Neural progenitor cell (in vitro differentiated cells): ENCODE data around the gene CNIH2. TPM values are rescaled to one million over a fixed set of nuclear protein-coding genes. Genes with fewer than 3 reads are reported as not detected.
"Not testable (repeated sequence)": the region's sequence is repeated elsewhere in the genome, so short reads cannot be mapped to it uniquely, and the experiment has no call there.

ENCODE experiments used
- DNase-seq: peaks from one replicate; pipeline ENCODE4 v3.0.0-alpha.2; 2016; ENCODE audit warnings: low spot score
- H2AFZ ChIP-seq: fragments of 200-600 bp; sonication (generic); replicated peaks from 2 replicates; pipeline ENCODE4 v1.6.1; 2016; ENCODE audit warnings: antibody characterized with exemption
- H3F3A ChIP-seq: fragments of 200-600 bp; sonication (generic); 2 replicates; pipeline ENCODE4 v1.6.1; 2016; ENCODE audit warnings: antibody characterized with exemption, low read depth
- H3K27ac ChIP-seq: fragments of 200-600 bp; sonication (generic); 2 replicates; pipeline ENCODE4 v1.5.1; 2016; ENCODE audit warnings: mild to moderate bottlenecking
- H3K27me3 ChIP-seq: fragments of 200-600 bp; sonication (generic); 2 replicates; pipeline ENCODE4 v1.6.1; 2016; ENCODE audit warnings: mild to moderate bottlenecking, moderate library complexity
- H3K36me3 ChIP-seq: fragments of 200-600 bp; sonication (generic); 2 replicates; pipeline ENCODE4 v1.5.1; 2016
- H3K4me1 ChIP-seq: fragments of 200-600 bp; sonication (generic); 2 replicates; pipeline ENCODE4 v1.6.1; 2016; ENCODE audit warnings: mixed run types
- H3K4me2 ChIP-seq: fragments of 200-600 bp; sonication (generic); 2 replicates; pipeline ENCODE4 v1.6.1; 2016
- H3K4me3 ChIP-seq: fragments of 200-600 bp; sonication (generic); 2 replicates; pipeline ENCODE4 v1.5.1; 2016
- H3K79me2 ChIP-seq: fragments of 200-600 bp; sonication (generic); 2 replicates; pipeline ENCODE4 v1.6.1; 2016; ENCODE audit warnings: low read depth
- H3K9ac ChIP-seq: fragments of 200-600 bp; sonication (generic); 2 replicates; pipeline ENCODE4 v1.6.1; 2016
- H3K9me3 ChIP-seq: fragments of 200-600 bp; sonication (generic); 2 replicates; pipeline ENCODE4 v1.5.1; 2016; ENCODE audit warnings: low read depth
- H4K20me1 ChIP-seq: fragments of 200-600 bp; sonication (generic); 2 replicates; pipeline ENCODE4 v1.6.1; 2016; ENCODE audit warnings: low read depth
- H3K27ac Mint-ChIP-seq: 3 replicates; pipeline ENCODE4 v1.8.0; 2021; ENCODE audit warnings: mixed read lengths
- H3K27me3 Mint-ChIP-seq: 2 replicates; pipeline ENCODE4 v1.8.0; 2022; ENCODE audit warnings: low read depth, mild to moderate bottlenecking, inconsistent platforms, moderate library complexity, mixed read lengths; ENCODE audit not compliant: insufficient read depth
- H3K36me3 Mint-ChIP-seq: 3 replicates; pipeline ENCODE4 v1.8.0; 2021; ENCODE audit warnings: mixed read lengths
- H3K4me1 Mint-ChIP-seq: 3 replicates; pipeline ENCODE4 v1.8.0; 2021; ENCODE audit warnings: mixed read lengths
- H3K4me3 Mint-ChIP-seq: 3 replicates; pipeline ENCODE4 v1.8.0; 2021; ENCODE audit warnings: mild to moderate bottlenecking, moderate library complexity, mixed read lengths
- H3K9me3 Mint-ChIP-seq: 3 replicates; pipeline ENCODE4 v1.8.0; 2020; ENCODE audit warnings: mixed read lengths
- EZH2 ChIP-seq: fragments of 200-600 bp; sonication (generic); IDR thresholded peaks from 2 replicates; pipeline ENCODE4 v1.6.1; 2017; ENCODE audit warnings: antibody characterized with exemption, mild to moderate bottlenecking, moderate library complexity
- EZH2phosphoT487 ChIP-seq: fragments of 200-600 bp; sonication (generic); IDR thresholded peaks from 2 replicates; pipeline ENCODE4 v1.6.1; 2017; ENCODE audit warnings: antibody characterized with exemption
- total RNA-seq: library from RNA; depleted of rRNA; stranded (reverse); fragments of >200 nt; gene quantifications from 2 replicates; pipeline ENCODE4 v1.2.3, GENCODE V29; 2015; ENCODE audit warnings: low replicate concordance
- TF ChIP-seq, protein P1 (sequence below): fragments of 200-600 bp; sonication (generic); IDR thresholded peaks from 2 replicates; pipeline ENCODE4 v1.5.1; 2017; ENCODE audit warnings: antibody characterized with exemption, mild to moderate bottlenecking

The CNIH2 gene
- total RNA-seq, 1 donor from 2014 or later = 5.7 TPM

DNA sequence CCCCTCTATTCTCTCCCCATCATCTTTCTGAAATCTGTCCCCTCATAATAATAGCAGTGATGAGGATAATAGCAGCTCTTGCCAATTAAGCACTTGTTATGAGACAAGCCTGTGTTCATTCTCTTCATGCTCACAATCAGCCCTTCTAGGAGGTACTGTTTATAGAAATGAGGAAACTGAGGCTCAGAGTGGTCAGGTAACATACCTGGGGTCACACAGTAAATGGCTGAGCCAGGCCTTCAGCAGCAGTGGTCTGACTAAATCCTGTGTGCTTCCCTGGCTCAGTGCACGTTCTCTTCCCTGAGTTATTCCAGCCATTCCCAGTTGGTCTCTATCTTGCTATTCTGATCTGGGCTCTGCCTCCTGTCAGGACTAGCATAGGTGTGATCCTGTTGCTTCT is 3.8 kb upstream of the CNIH2 start:
- H3K36me3 Mint-ChIP-seq = peaks cover 18% of the 10 kb centered on the region
- Histone ChIP-seq H3K9ac (no peak overlapping the region), H3K27ac (no peak overlapping the region), H3K4me3 (no peak overlapping the region), H3F3A (peaks cover 16% of the 10 kb centered on the region), H2AFZ (no peak overlapping the region), H4K20me1 (peaks cover 33% of the 10 kb centered on the region), H3K27me3 (peaks cover 17% of the 10 kb centered on the region), H3K36me3 (no peaks in the 10 kb centered on the region), H3K9me3 (no peaks in the 10 kb centered on the region), H3K79me2 (peaks cover 20% of the 10 kb centered on the region), H3K4me1 (peaks cover 10% of the 10 kb centered on the region), H3K4me2 (no peak overlapping the region)
- DNase-seq = no peak
- peaks cover 5% of the 10 kb centered on the region for H3K27me3 Mint-ChIP-seq
- H3K27ac Mint-ChIP-seq = no peak overlapping the region
- H3K4me1 Mint-ChIP-seq = peaks cover 22% of the 10 kb centered on the region
- TF ChIP-seq, protein P1, sequence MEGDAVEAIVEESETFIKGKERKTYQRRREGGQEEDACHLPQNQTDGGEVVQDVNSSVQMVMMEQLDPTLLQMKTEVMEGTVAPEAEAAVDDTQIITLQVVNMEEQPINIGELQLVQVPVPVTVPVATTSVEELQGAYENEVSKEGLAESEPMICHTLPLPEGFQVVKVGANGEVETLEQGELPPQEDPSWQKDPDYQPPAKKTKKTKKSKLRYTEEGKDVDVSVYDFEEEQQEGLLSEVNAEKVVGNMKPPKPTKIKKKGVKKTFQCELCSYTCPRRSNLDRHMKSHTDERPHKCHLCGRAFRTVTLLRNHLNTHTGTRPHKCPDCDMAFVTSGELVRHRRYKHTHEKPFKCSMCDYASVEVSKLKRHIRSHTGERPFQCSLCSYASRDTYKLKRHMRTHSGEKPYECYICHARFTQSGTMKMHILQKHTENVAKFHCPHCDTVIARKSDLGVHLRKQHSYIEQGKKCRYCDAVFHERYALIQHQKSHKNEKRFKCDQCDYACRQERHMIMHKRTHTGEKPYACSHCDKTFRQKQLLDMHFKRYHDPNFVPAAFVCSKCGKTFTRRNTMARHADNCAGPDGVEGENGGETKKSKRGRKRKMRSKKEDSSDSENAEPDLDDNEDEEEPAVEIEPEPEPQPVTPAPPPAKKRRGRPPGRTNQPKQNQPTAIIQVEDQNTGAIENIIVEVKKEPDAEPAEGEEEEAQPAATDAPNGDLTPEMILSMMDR = no peak
- TF ChIP-seq EZH2phosphoT487 = no peak
- no peak for TF ChIP-seq EZH2
- H3K4me3 Mint-ChIP-seq = peak overlapping the region; percentile 0
- H3K9me3 Mint-ChIP-seq = no peaks in the 10 kb centered on the region

DNA sequence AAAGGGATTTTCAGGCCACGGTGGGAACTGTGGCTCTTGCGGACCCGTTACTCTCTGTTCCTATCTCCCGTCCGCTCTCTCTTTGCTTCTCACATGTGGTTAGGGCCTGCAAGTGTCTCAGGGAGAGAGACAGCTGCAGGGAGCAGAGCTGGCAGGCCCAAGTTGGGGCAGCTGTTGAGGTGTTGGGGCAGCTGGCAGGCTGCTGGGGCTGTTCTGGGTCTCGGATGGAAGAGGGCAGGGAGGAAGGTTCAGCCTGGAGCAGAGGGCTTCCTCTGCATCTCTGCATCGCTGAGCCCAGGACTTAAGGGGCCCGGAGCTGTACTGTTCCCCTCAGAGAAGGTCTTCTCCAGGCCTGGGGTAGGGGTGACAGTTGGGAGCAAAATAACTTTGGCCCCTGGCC is 2.6 kb upstream of the CNIH2 start:
- Mint-ChIP-seq H3K9me3 (no peaks in the 10 kb centered on the region), H3K27me3 (peaks cover 3% of the 10 kb centered on the region), H3K27ac (no peak overlapping the region), H3K4me3 (peak overlapping the region; percentile 60), H3K36me3 (peaks cover 18% of the 10 kb centered on the region), H3K4me1 (peaks cover 25% of the 10 kb centered on the region)
- no peaks in the 10 kb centered on the region for H3K36me3 ChIP-seq
- peaks cover 8% of the 10 kb centered on the region for H3K79me2 ChIP-seq
- H3F3A ChIP-seq = peaks cover 10% of the 10 kb centered on the region
- H3K4me3 ChIP-seq = no peak overlapping the region
- peaks cover 9% of the 10 kb centered on the region for H3K4me1 ChIP-seq
- no peak overlapping the region for H3K4me2 ChIP-seq
- TF ChIP-seq EZH2 = no peak
- TF ChIP-seq, protein P1 = no peak
- H3K27me3 ChIP-seq = peaks cover 17% of the 10 kb centered on the region
- H3K9me3 ChIP-seq = no peaks in the 10 kb centered on the region
- no peak overlapping the region for H3K27ac ChIP-seq
- no peak overlapping the region for H3K9ac ChIP-seq
- H2AFZ ChIP-seq = no peak overlapping the region
- peaks cover 33% of the 10 kb centered on the region for H4K20me1 ChIP-seq
- no peak for DNase-seq

DNA sequence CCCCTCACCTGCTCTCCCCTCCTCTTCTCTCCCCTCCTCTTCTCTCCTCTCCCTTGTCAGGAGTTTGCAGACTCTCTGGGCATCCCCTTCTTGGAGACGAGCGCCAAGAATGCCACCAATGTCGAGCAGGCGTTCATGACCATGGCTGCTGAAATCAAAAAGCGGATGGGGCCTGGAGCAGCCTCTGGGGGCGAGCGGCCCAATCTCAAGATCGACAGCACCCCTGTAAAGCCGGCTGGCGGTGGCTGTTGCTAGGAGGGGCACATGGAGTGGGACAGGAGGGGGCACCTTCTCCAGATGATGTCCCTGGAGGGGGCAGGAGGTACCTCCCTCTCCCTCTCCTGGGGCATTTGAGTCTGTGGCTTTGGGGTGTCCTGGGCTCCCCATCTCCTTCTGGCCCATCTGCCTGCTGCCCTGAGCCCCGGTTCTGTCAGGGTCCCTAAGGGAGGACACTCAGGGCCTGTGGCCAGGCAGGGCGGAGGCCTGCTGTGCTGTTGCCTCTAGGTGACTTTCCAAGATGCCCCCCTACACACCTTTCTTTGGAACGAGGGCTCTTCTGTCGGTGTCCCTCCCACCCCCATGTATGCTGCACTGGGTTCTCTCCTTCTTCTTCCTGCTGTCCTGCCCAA is 1.9 kb upstream of the CNIH2 start:
- no peaks in the 10 kb centered on the region for H3K36me3 ChIP-seq
- H3F3A ChIP-seq = peaks cover 14% of the 10 kb centered on the region
- H3K9me3 Mint-ChIP-seq = no peaks in the 10 kb centered on the region
- peaks cover 1% of the 10 kb centered on the region for H3K79me2 ChIP-seq
- no peak overlapping the region for H2AFZ ChIP-seq
- H3K4me1 Mint-ChIP-seq = peaks cover 28% of the 10 kb centered on the region
- H3K27ac ChIP-seq = no peak overlapping the region
- H3K4me3 Mint-ChIP-seq = no peak overlapping the region
- H3K9ac ChIP-seq = no peak overlapping the region
- peaks cover 18% of the 10 kb centered on the region for H3K36me3 Mint-ChIP-seq
- no peak for TF ChIP-seq EZH2
- TF ChIP-seq EZH2phosphoT487 = no peak
- TF ChIP-seq, protein P1 = no peak
- H3K4me3 ChIP-seq = no peak overlapping the region
- peaks cover 3% of the 10 kb centered on the region for H3K27me3 Mint-ChIP-seq
- no peak overlapping the region for H3K4me2 ChIP-seq
- peaks cover 33% of the 10 kb centered on the region for H4K20me1 ChIP-seq
- H3K27me3 ChIP-seq = peaks cover 17% of the 10 kb centered on the region
- H3K9me3 ChIP-seq = no peaks in the 10 kb centered on the region
- peaks cover 9% of the 10 kb centered on the region for H3K4me1 ChIP-seq
- DNase-seq = no peak
- H3K27ac Mint-ChIP-seq = no peak overlapping the region

DNA sequence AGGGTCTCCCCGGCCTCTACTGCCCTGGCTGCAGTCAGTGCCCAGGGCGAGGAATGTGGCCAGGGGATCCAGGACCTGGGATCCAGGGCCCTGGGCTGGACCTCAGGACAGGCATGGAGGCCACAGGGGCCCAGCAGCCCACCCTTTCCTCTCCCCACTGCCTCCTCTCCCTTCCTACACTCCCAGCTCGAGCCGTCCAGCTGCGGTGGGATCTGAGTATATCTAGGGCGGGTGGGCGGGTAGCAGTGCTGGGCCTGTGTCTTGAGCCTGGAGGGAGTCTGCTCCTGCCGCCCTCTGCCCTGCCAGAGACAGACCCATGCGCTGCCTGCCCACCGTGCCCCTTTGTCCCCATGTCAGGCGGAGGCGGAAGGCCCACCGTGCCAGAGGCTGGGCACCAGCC is 1.4 kb upstream of the CNIH2 start:
- H3K4me3 Mint-ChIP-seq, H3K36me3 ChIP-seq, H3K27ac Mint-ChIP-seq: not testable (repeated sequence)

DNA sequence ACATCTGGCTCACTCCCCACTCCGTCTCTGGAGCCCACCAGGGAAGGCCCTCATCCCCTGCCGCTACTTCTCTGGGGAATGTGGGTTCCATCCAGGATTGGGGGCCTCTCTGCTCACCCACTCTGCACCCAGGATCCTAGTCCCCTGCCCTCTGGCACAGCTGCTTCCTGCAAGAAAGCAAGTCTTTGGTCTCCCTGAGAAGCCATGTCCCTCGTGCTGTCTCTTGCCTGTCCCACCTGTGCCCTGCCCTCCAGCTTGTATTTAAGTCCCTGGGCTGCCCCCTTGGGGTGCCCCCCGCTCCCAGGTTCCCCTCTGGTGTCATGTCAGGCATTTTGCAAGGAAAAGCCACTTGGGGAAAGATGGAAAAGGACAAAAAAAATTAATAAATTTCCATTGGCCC is 911 bp upstream of the CNIH2 start:
- not testable (repeated sequence) for H3K9me3 ChIP-seq, H3K36me3 ChIP-seq, H3K4me3 ChIP-seq, H3K79me2 ChIP-seq, H3K27ac Mint-ChIP-seq, H3K9ac ChIP-seq, H2AFZ ChIP-seq, H3K9me3 Mint-ChIP-seq, H3K27ac ChIP-seq, H3K27me3 Mint-ChIP-seq, DNase-seq, H3K4me2 ChIP-seq
- H4K20me1 ChIP-seq = peaks cover 42% of the 10 kb centered on the region
- H3K4me1 ChIP-seq = peaks cover 13% of the 10 kb centered on the region
- peaks cover 14% of the 10 kb centered on the region for H3K36me3 Mint-ChIP-seq
- peaks cover 17% of the 10 kb centered on the region for H3K27me3 ChIP-seq
- H3K4me3 Mint-ChIP-seq = peak overlapping the region; percentile 76
- H3K4me1 Mint-ChIP-seq = peaks cover 38% of the 10 kb centered on the region
- H3F3A ChIP-seq = peaks cover 21% of the 10 kb centered on the region

More for the DNA sequence above, 1.4 kb upstream of the CNIH2 start:
- H3K4me3 ChIP-seq, H3K27ac ChIP-seq, H3K27me3 Mint-ChIP-seq, H2AFZ ChIP-seq, H3K79me2 ChIP-seq, DNase-seq, H3K9me3 ChIP-seq, H3K9me3 Mint-ChIP-seq, H3K9ac ChIP-seq, H3K4me1 ChIP-seq, H3K4me2 ChIP-seq: not testable (repeated sequence)
- Mint-ChIP-seq H3K36me3 (peaks cover 18% of the 10 kb centered on the region), H3K4me1 (peaks cover 33% of the 10 kb centered on the region)
- Histone ChIP-seq H3F3A (peaks cover 19% of the 10 kb centered on the region), H3K27me3 (peaks cover 17% of the 10 kb centered on the region), H4K20me1 (peaks cover 37% of the 10 kb centered on the region)
